ENCODE results near the gene ATP2A3. TPM values are rescaled to one million over a fixed set of nuclear protein-coding genes. Genes with fewer than 3 reads are reported as not detected.

ATP2A3 gene
- total RNA-seq, 1 donor from 2014 or later, result 1.7 TPM

DNA sequence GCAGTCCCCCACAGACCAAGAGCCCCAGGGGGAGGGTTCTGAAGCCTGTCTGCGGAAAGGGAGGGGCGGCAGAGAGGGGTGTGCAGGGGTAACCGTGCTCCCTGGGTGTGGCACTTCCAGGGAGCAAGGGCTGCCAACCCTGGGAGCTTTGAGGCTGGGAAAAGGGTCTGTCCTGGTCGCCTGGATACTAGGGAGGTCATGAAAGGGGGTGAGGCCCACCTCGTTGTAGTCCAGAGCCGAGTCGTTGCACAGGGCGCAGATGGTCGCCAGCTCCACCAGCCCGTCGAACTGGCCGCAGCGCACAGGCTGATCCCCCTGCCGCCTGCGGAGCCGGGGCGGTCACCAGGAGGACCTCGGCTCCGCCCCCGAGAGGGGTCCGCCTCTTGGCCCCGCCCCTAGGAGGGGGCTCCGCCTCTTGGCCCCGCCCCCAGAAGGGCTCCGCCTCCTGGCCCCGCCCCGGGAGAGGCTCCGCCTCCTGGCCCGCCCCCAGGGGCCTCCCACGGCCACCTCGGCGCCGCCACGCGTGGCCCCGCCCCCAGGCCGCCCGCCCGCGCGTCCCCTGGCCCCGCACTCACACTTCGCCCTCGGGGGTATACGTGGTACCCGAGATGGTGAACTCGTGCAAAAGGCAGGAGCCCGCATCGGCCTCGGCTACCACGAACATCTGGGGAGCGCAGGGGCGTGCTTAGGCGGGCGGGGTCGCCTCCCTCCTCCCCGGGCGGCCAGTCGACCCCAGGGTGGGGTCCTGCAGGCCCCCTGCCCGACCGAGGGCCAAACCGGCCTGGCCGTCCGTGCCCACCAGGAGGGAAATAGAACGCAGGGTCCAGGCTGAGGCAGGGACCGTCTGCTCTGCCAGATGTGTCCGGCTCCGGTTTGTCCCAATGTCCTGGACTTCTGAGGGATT, 19.5 kb downstream of the ATP2A3 start:
- Mint-ChIP-seq H3K27me3 (ENCODE audit: low read depth) (peaks cover 4% of the 10 kb centered on the region), H3K4me3 (ENCODE audit: unreplicated experiment) (peak overlapping the region; percentile 5), H3K9me3 (ENCODE audit: low read depth) (no peaks in the 10 kb centered on the region), H3K4me1 (ENCODE audit: low read depth) (peaks cover 8% of the 10 kb centered on the region), H3K27ac (ENCODE audit: unreplicated experiment) (no peak overlapping the region), H3K36me3 (ENCODE audit: low read depth) (peaks cover 1% of the 10 kb centered on the region)
- TF ChIP-seq, protein P1, sequence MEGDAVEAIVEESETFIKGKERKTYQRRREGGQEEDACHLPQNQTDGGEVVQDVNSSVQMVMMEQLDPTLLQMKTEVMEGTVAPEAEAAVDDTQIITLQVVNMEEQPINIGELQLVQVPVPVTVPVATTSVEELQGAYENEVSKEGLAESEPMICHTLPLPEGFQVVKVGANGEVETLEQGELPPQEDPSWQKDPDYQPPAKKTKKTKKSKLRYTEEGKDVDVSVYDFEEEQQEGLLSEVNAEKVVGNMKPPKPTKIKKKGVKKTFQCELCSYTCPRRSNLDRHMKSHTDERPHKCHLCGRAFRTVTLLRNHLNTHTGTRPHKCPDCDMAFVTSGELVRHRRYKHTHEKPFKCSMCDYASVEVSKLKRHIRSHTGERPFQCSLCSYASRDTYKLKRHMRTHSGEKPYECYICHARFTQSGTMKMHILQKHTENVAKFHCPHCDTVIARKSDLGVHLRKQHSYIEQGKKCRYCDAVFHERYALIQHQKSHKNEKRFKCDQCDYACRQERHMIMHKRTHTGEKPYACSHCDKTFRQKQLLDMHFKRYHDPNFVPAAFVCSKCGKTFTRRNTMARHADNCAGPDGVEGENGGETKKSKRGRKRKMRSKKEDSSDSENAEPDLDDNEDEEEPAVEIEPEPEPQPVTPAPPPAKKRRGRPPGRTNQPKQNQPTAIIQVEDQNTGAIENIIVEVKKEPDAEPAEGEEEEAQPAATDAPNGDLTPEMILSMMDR (IDR thresholded peaks at IDR 0.05), result no peak
- DNase-seq (ENCODE audit: low spot score), result no peak

DNA sequence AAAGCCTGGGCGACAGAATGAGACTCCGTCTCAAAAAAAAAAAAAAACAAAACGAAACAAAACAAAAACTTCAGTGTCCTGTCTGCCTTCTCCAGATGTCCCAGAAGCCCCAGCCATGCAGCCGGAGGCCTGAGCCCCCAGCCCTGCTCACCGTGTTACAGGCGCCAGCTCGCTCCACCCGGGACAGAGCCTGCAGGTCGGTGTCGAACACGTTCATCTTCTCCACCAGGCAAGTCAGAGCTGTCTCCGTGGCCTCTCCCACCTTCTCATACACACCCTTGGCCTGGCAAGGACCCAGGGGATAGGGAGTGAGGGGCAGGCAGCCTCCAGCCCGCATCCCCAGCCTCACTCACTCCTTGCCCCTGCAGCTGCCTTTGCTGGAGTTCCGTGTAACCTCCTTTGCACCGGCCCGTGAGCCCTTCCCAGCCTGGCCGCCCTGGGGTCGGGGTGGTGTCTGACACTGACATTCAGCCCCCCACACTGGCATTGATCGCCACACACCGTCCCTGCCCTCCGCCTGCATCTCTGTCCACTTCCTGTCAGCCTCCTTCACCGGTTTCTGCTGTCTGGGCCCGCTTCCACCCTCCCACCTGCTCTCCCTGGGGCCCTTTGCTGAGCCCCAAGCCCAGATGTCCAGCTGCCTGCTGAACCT, 20.9 kb downstream of the ATP2A3 start:
- no peaks in the 10 kb centered on the region for H3K9me3 Mint-ChIP-seq (ENCODE audit: low read depth)
- no peak overlapping the region for H3K27ac Mint-ChIP-seq (ENCODE audit: unreplicated experiment)
- no peak overlapping the region for H3K4me3 Mint-ChIP-seq (ENCODE audit: unreplicated experiment)
- TF ChIP-seq, protein P1 (IDR thresholded peaks at IDR 0.05), result no peak
- H3K36me3 Mint-ChIP-seq (ENCODE audit: low read depth), result peaks cover 1% of the 10 kb centered on the region
- H3K27me3 Mint-ChIP-seq (ENCODE audit: low read depth), result peaks cover 4% of the 10 kb centered on the region
- no peak for DNase-seq (ENCODE audit: low spot score)
- H3K4me1 Mint-ChIP-seq (ENCODE audit: low read depth), result peaks cover 8% of the 10 kb centered on the region

DNA sequence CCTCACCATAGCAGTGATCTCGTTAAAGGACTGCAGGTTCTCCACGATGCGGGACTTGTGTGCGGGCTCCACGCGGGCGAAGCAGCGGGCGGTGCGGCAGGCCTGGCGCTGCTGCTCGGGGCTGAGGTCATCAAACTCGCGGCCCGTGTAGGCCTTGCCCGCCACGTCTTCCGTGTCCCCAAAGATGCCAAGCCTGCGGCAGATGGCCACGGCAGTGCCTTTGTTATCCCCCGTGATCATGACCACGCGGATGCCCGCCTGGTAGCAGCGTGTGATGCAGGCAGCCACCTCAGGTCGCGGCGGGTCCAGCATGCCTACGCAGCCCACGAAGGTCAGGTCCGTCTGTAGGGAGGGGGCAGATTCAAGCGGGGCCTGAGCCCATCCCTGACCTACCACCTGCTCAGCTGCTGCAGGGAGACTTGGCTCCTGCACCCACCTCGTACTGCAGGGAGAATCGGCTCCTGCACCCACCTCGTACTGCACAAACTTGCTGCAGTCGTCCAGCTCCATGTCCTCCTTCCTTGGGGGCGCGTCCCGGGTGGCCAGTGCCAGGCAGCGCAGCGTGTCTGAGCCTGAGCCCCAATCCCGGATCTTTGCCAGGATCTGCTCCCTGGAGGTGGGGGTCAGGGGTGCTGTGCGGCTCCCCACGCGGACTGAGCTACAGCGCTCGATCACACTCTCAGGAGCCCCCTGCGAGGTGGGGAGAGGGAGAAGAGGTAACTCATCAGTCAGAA, 23.1 kb downstream of the ATP2A3 start:
- no peak for DNase-seq (ENCODE audit: low spot score)
- TF ChIP-seq, protein P1 (IDR thresholded peaks at IDR 0.05), result no peak
- peaks cover 12% of the 10 kb centered on the region for H3K4me1 Mint-ChIP-seq (ENCODE audit: low read depth)
- no peak overlapping the region for H3K4me3 Mint-ChIP-seq (ENCODE audit: unreplicated experiment)
- no peaks in the 10 kb centered on the region for H3K9me3 Mint-ChIP-seq (ENCODE audit: low read depth)
- no peak overlapping the region for H3K27ac Mint-ChIP-seq (ENCODE audit: unreplicated experiment)
- peaks cover 4% of the 10 kb centered on the region for H3K36me3 Mint-ChIP-seq (ENCODE audit: low read depth)
- peaks cover 4% of the 10 kb centered on the region for H3K27me3 Mint-ChIP-seq (ENCODE audit: low read depth)

DNA sequence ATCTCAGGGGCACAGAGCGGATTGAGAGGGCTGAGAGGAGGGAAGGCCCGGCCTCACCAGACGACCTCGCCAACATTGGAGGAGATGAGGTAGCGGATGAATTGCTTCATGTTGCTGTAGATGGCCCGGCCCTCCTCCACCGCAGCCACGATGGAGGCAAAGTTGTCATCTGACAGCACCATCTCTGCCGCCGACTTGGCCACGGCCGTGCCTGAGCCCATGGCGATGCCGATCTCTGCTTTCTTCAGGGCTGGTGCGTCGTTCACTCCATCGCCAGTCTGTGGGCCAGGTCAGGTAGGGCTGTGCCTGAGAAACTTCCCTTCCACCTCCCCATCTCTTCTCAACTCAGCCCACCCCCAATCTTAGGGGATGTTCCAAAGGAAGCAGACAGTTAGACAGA, 26.9 kb downstream of the ATP2A3 start:
- Mint-ChIP-seq H3K4me1 (ENCODE audit: low read depth) (peaks cover 6% of the 10 kb centered on the region), H3K9me3 (ENCODE audit: low read depth) (no peaks in the 10 kb centered on the region), H3K27me3 (ENCODE audit: low read depth) (no peaks in the 10 kb centered on the region), H3K36me3 (ENCODE audit: low read depth) (peaks cover 3% of the 10 kb centered on the region), H3K27ac (ENCODE audit: unreplicated experiment) (no peak overlapping the region), H3K4me3 (ENCODE audit: unreplicated experiment) (no peak overlapping the region)
- TF ChIP-seq, protein P1 (IDR thresholded peaks at IDR 0.05), result no peak
- no peak for DNase-seq (ENCODE audit: low spot score)

DNA sequence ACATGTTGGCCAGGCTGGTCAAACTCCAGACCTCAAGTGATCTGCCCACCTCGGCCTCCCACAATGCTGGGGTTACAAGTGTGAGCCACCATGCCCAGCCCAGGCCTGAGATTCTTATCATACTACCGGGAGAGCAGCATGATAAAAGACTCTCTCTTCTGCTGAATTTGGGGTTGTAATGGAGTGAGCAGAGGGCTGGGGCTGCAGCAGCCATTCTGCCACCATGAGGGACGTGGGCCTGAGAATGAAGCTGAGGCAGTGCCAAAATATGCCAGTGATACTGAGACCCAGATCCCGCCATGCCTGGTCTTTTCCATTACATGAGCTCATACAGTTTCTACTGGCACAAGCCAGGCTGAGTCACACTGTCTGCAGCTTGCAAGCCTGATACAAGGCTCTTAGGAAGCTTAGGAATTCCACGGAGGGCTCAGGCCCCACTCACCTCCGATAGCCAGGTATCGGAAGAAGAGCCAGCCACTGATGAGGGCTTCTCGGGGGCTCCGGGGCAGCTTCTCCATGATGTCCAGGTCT, 28.3 kb downstream of the ATP2A3 start:
- Mint-ChIP-seq H3K36me3 (ENCODE audit: low read depth) (peaks cover 3% of the 10 kb centered on the region), H3K9me3 (ENCODE audit: low read depth) (no peaks in the 10 kb centered on the region), H3K4me1 (ENCODE audit: low read depth) (peaks cover 6% of the 10 kb centered on the region), H3K27ac (ENCODE audit: unreplicated experiment) (peak overlapping the region; percentile 77), H3K4me3 (ENCODE audit: unreplicated experiment) (no peak overlapping the region), H3K27me3 (ENCODE audit: low read depth) (no peaks in the 10 kb centered on the region)
- DNase-seq (ENCODE audit: low spot score), result no peak
- TF ChIP-seq, protein P1 (IDR thresholded peaks at IDR 0.05), result no peak
